PFSK-1 (cell line): ENCODE data around the gene GEMIN7.

Source experiments
- FOXP2 ChIP-seq: optimal IDR thresholded peaks from 2 replicates; pipeline ENCODE3; 2011; ENCODE audit warnings: borderline replicate concordance, control low read depth, inconsistent platforms; ENCODE audit not compliant: insufficient read depth; ENCODE audit errors: extremely low read length, extremely low read depth
- POLR2AphosphoS5 ChIP-seq: IDR thresholded peaks from 2 replicates; pipeline ENCODE4 v1.6.1; 2012; ENCODE audit warnings: low read depth, mild to moderate bottlenecking, control low read depth, low read length, moderate library complexity
- SIN3A ChIP-seq: IDR thresholded peaks from 2 replicates; pipeline ENCODE4 v1.6.1; 2012; ENCODE audit warnings: mild to moderate bottlenecking, low read length, moderate library complexity, borderline replicate concordance; ENCODE audit not compliant: insufficient read depth
- TAF1 ChIP-seq: IDR thresholded peaks from 2 replicates; pipeline ENCODE4 v1.6.1; 2012; ENCODE audit warnings: low read length, control low read depth, borderline replicate concordance; ENCODE audit not compliant: insufficient read depth
- TF ChIP-seq, protein P1 (sequence below), 2 experiments: IDR thresholded peaks; 2 replicates each; pipeline versions ENCODE4 v1.6.1 to v1.8.0; 2011 to 2012; ENCODE audit warnings: low read depth in 2 of 2, low read length in 2 of 2, control low read depth in 1 of 2, inconsistent platforms in 1 of 2, mild to moderate bottlenecking in 1 of 2, moderate library complexity in 1 of 2; ENCODE audit not compliant: insufficient read depth in 1 of 2

Gene GEMIN7

GRCh38 chr19:45068041-45068440, 11.0 kb upstream of the GEMIN7 start:
- TF ChIP-seq, protein P1, sequence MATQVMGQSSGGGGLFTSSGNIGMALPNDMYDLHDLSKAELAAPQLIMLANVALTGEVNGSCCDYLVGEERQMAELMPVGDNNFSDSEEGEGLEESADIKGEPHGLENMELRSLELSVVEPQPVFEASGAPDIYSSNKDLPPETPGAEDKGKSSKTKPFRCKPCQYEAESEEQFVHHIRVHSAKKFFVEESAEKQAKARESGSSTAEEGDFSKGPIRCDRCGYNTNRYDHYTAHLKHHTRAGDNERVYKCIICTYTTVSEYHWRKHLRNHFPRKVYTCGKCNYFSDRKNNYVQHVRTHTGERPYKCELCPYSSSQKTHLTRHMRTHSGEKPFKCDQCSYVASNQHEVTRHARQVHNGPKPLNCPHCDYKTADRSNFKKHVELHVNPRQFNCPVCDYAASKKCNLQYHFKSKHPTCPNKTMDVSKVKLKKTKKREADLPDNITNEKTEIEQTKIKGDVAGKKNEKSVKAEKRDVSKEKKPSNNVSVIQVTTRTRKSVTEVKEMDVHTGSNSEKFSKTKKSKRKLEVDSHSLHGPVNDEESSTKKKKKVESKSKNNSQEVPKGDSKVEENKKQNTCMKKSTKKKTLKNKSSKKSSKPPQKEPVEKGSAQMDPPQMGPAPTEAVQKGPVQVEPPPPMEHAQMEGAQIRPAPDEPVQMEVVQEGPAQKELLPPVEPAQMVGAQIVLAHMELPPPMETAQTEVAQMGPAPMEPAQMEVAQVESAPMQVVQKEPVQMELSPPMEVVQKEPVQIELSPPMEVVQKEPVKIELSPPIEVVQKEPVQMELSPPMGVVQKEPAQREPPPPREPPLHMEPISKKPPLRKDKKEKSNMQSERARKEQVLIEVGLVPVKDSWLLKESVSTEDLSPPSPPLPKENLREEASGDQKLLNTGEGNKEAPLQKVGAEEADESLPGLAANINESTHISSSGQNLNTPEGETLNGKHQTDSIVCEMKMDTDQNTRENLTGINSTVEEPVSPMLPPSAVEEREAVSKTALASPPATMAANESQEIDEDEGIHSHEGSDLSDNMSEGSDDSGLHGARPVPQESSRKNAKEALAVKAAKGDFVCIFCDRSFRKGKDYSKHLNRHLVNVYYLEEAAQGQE (IDR thresholded peaks at IDR 0.05; ENCODE audit: insufficient read depth in 1 of 2, low read depth in 2 of 2, low read length in 2 of 2) = no peak
- TF ChIP-seq SIN3A (no peak), POLR2AphosphoS5 (no peak), TAF1 (no peak), FOXP2 (no peak)

GRCh38 chr19:45069056-45069455, 10.0 kb upstream of the GEMIN7 start:
- TF ChIP-seq FOXP2 (no peak), TAF1 (no peak), SIN3A (no peak), POLR2AphosphoS5 (no peak)
- TF ChIP-seq, protein P1 (IDR thresholded peaks at IDR 0.05; ENCODE audit: insufficient read depth in 1 of 2, low read depth in 2 of 2, low read length in 2 of 2) = no peak

- TF ChIP-seq POLR2AphosphoS5 (no peak), SIN3A (no peak), TAF1 (no peak), FOXP2 (no peak)
- TF ChIP-seq, protein P1 (IDR thresholded peaks at IDR 0.05; ENCODE audit: insufficient read depth in 1 of 2, low read depth in 2 of 2, low read length in 2 of 2) = no peak
Observed at GRCh38 chr19:45070214-45070613, 8.8 kb upstream of the GEMIN7 start.

DNA sequence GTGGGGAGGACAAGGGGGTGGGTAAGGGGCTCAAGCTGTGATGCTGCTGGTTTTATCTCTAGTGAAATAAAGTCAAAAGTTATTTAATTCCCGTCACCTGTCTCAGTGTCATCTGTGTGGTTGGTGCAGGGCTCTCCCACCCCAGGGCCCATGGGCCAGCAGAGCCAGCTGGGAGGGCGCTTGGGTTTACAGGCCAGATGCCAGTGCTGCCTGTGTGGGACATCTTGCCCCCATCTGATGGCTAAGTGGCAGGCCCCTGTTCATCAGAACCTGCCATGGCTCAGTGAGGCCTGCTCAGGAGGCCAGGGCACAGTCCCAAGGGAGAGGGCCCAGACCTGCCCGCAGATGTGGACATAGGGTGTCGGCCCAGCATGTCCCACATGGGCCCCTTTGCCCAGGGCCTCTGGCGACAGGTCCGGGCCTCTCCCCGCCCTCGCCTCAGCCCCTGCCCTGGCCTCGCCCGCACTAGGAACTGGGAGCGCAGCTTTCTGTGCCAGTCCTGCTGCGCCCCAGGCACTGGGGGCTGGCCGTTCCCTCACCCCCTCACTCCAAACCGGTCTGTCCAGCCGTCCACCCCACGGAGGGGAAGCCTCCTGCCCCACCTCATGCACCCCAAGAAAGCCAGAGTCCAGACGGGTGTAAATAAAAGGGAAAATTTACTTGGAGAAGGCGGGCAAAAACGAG, 8.1 kb upstream of the GEMIN7 start:
- TF ChIP-seq SIN3A = no peak
- no peak for TF ChIP-seq FOXP2
- no peak; the same call in 1 of the 2 replicates for TF ChIP-seq POLR2AphosphoS5
- TF ChIP-seq TAF1 = no peak
- TF ChIP-seq, protein P1 (IDR thresholded peaks at IDR 0.05; ENCODE audit: insufficient read depth in 1 of 2, low read depth in 2 of 2, low read length in 2 of 2) = no peak

DNA sequence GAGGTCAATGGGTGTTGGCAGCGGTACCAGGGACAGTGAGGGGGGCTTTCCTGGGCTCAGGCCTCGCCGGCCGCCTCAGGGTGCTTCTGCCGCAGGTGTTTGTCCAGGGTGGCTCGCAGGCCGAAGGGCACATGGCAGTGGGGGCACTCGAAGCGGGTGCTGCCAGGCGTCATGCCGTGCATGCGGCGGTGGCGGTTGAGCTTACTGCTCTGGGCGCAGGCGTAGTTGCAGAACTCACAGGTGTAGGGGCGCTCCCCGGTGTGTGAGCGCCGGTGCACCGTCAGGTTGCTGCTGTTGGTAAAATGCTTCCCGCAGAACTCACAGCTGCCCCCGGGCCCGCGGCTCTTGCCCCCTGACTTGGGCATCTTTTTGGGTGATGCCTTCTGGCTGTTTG, 7.5 kb upstream of the GEMIN7 start:
- TF ChIP-seq FOXP2 = no peak
